HepG2 (cell line): ENCODE data around the gene DNM1. TPM values are rescaled to one million over a fixed set of nuclear protein-coding genes. Genes with fewer than 3 reads are reported as not detected.
A peak's percentile ranks its signal among the peaks of the same experiment; 100 is the strongest.

Experiments
- CERS6 ChIP-seq: sonication (generic); formaldehyde crosslinking; IDR thresholded peaks from 2 replicates; pipeline ENCODE4 v1.5.0; 2020; ENCODE audit warnings: missing genetic modification reagents
- GMEB1 ChIP-seq: sonication (generic); formaldehyde crosslinking; IDR thresholded peaks from 2 replicates; pipeline ENCODE4 v1.5.1; 2020; ENCODE audit warnings: missing genetic modification reagents, mild to moderate bottlenecking, borderline replicate concordance
- KAT8 ChIP-seq: IDR thresholded peaks from 2 replicates; pipeline ENCODE4 v1.6.1; 2016; ENCODE audit warnings: missing genetic modification reagents, missing compliant biosample characterization
- KDM5B ChIP-seq: sonication (generic); formaldehyde crosslinking; IDR thresholded peaks from 2 replicates; pipeline ENCODE4 v1.4.0; 2020; ENCODE audit warnings: missing genetic modification reagents, mild to moderate bottlenecking, borderline replicate concordance
- NR2F2 ChIP-seq: IDR thresholded peaks from 2 replicates; pipeline ENCODE4 v1.6.1; 2012; ENCODE audit warnings: low read depth, inconsistent platforms, borderline replicate concordance
- POLR2AphosphoS5 ChIP-seq: IDR thresholded peaks from 2 replicates; pipeline ENCODE4 v1.6.1; 2012; ENCODE audit warnings: low read depth, low read length
- RAD21 ChIP-seq: fragments of 450-650 bp; formaldehyde crosslinking; IDR thresholded peaks from 2 replicates; pipeline ENCODE4 v1.5.0; 2020; ENCODE audit warnings: mild to moderate bottlenecking
- SOX13 ChIP-seq, 3 experiments: fragments of 450-650 bp in 1 of 3; sonication (generic) in 1 of 3; formaldehyde crosslinking in 1 of 3; IDR thresholded peaks in 2 of 3; conservative IDR thresholded peaks in 1 of 3; 2 replicates each; pipeline versions ENCODE4 v1.5.0 to v1.6.1; 2016 to 2020; ENCODE audit warnings: antibody characterized with exemption in 1 of 3, mild to moderate bottlenecking in 1 of 3, missing compliant biosample characterization in 1 of 3, missing genetic modification reagents in 1 of 3, moderate library complexity in 1 of 3
- SP4 ChIP-seq: sonication (generic); formaldehyde crosslinking; IDR thresholded peaks from 2 replicates; pipeline ENCODE4 v1.8.1; 2023; ENCODE audit warnings: mild to moderate bottlenecking, missing genetic modification reagents
- TSC22D2 ChIP-seq: sonication (generic); formaldehyde crosslinking; IDR thresholded peaks from 2 replicates; pipeline ENCODE4 v1.5.1; 2020; ENCODE audit warnings: missing genetic modification reagents, mild to moderate bottlenecking, borderline replicate concordance
- ZNF142 ChIP-seq: sonication (generic); formaldehyde crosslinking; IDR thresholded peaks from 2 replicates; pipeline ENCODE4 v1.4.0; 2020; ENCODE audit warnings: missing genetic modification reagents
- ZNF24 ChIP-seq: fragments of 450-650 bp; IDR thresholded peaks from 2 replicates; pipeline ENCODE4 v1.6.1; 2017; ENCODE audit warnings: antibody characterized with exemption, mild to moderate bottlenecking
- ZNF276 ChIP-seq: sonication (generic); formaldehyde crosslinking; IDR thresholded peaks from 2 replicates; pipeline ENCODE4 v1.4.0; 2020; ENCODE audit warnings: mild to moderate bottlenecking, low read depth, missing genetic modification reagents
- ZNF564 ChIP-seq: sonication (generic); formaldehyde crosslinking; IDR thresholded peaks from 2 replicates; pipeline ENCODE4 v1.8.1; 2023; ENCODE audit warnings: mild to moderate bottlenecking, missing genetic modification reagents
- ZNF614 ChIP-seq: IDR thresholded peaks from 2 replicates; pipeline ENCODE4 v1.6.1; 2018; ENCODE audit warnings: missing biosample characterization, missing genetic modification reagents, inconsistent platforms, borderline replicate concordance
- ZNF75D ChIP-seq: sonication (generic); formaldehyde crosslinking; IDR thresholded peaks from 2 replicates; pipeline ENCODE4 v1.8.1; 2023; ENCODE audit warnings: missing genetic modification reagents, mild to moderate bottlenecking, borderline replicate concordance
- ZNF790 ChIP-seq: sonication (generic); formaldehyde crosslinking; IDR thresholded peaks from 2 replicates; pipeline ENCODE4 v1.8.0; 2022; ENCODE audit warnings: missing genetic modification reagents, mild to moderate bottlenecking, borderline replicate concordance
- ZNF883 ChIP-seq: sonication (generic); formaldehyde crosslinking; IDR thresholded peaks from 2 replicates; pipeline ENCODE4 v1.5.1; 2020; ENCODE audit warnings: mild to moderate bottlenecking, missing genetic modification reagents; ENCODE audit errors: not compliant biosample characterization
- polyA plus RNA-seq, 8 experiments: library from polyadenylated mRNA; depleted of rRNA in 3 of 8; stranded (reverse) in 7 of 8; unstranded in 1 of 8; fragments of >200 nt; fragmentation: Illumina TruSeq in 4 of 8; extraction: Trizol in 4 of 8; gene quantifications; 2 replicates each; pipeline versions ENCODE4 v1.2.1 to v1.2.3, GENCODE V29; 2011 to 2016; ENCODE audit warnings: low read depth in 4 of 8, missing spikeins in 1 of 8, mixed read lengths in 1 of 8; ENCODE audit not compliant: insufficient read depth in 1 of 8
- total RNA-seq, 5 experiments: library from RNA; depleted of rRNA; stranded (reverse); fragments of >200 nt; fragmentation: Illumina TruSeq; extraction: Trizol; gene quantifications; 2 replicates each; pipeline ENCODE4 v1.2.3, GENCODE V29; 2016; ENCODE audit warnings: low read depth in 1 of 5

DNM1 gene
- total and polyA plus RNA-seq, 2 of the 13 experiments (the other 11 are each of a cell fraction or from before 2014, with no cell fraction given): 0.13 to 0.58 TPM

GRCh38 chr9:128203024-128203706, at the start of gene DNM1 (continued):
- TF ChIP-seq RAD21 (CRISPR knock-in tag): peak; percentile 40; the same call in 1 of the 2 replicates
- TF ChIP-seq ZNF883: peak; percentile 23
- no peak for TF ChIP-seq TSC22D2 (CRISPR knock-in tag)
- no peak for TF ChIP-seq ZNF24
- peak; percentile 25; the same call in 1 of the 2 replicates for TF ChIP-seq KAT8 (CRISPR knock-in tag)
- no peak for TF ChIP-seq ZNF142
- no peak for TF ChIP-seq ZNF614 (CRISPR knock-in tag)
- TF ChIP-seq ZNF790: no peak
- TF ChIP-seq NR2F2: peak; percentile 59; the same call in 1 of the 2 replicates
- TF ChIP-seq ZNF75D (CRISPR knock-in tag): no peak
- no peak for TF ChIP-seq KDM5B (CRISPR knock-in tag)
- TF ChIP-seq CERS6 (CRISPR knock-in tag): no peak
- no peak for TF ChIP-seq SOX13 (IDR thresholded peaks at IDR 0.05)
- TF ChIP-seq SOX13 (CRISPR knock-in tag; conservative IDR thresholded peaks at IDR 0.05 in 1 of 2, IDR thresholded peaks at IDR 0.05 in 1 of 2): no peak
- TF ChIP-seq ZNF276 (CRISPR knock-in tag): no peak
- TF ChIP-seq GMEB1 (CRISPR knock-in tag): 0 out of 2 replicates have a peak, but pooled peaks have one; percentile 40
- no peak for TF ChIP-seq ZNF564
- TF ChIP-seq SP4 (CRISPR knock-in tag): peak; percentile 62; the same call in 1 of the 2 replicates
- TF ChIP-seq POLR2AphosphoS5: no peak
